Testis (tissue), 3 donors: Measurements from ENCODE around the gene WAC. TPM values are rescaled to one million over a fixed set of nuclear protein-coding genes. Genes with fewer than 3 reads are reported as not detected.
"Not testable (repeated sequence)": the region's sequence is repeated elsewhere in the genome, so short reads cannot be mapped to it uniquely, and the experiment has no call there.

Experiments
- DNase-seq: peaks from one replicate; pipeline ENCODE4 v3.0.0-alpha.2; 2019
- H3K27ac ChIP-seq, 2 donors: fragments of 200-600 bp; sonication (generic); one replicate each; pipeline ENCODE4 v1.5.1; 2019
- H3K27me3 ChIP-seq: fragments of 200-600 bp; sonication (generic); one replicate; pipeline ENCODE4 v1.5.1; 2019
- H3K36me3 ChIP-seq: fragments of 200-600 bp; sonication (generic); one replicate; pipeline ENCODE4 v1.5.1; 2017; ENCODE audit warnings: low read depth; ENCODE audit errors: missing control alignments
- H3K4me1 ChIP-seq: fragments of 200-600 bp; sonication (generic); one replicate; pipeline ENCODE4 v1.5.1; 2019
- H3K4me3 ChIP-seq, 2 donors: fragments of 200-600 bp; sonication (generic); one replicate each; pipeline ENCODE4 v1.5.1; 2017 to 2019
- H3K9me3 ChIP-seq: fragments of 200-600 bp; sonication (generic); one replicate; pipeline ENCODE4 v1.5.1; 2017
- CTCF ChIP-seq, 3 experiments: fragments of 450-650 bp in 2 of 3; fragments of 200-600 bp in 1 of 3; sonication (generic) in 1 of 3; IDR thresholded peaks; one replicate each; pipeline ENCODE4 v1.5.1; 2016 to 2019; ENCODE audit warnings: antibody characterized with exemption in 3 of 3, mild to moderate bottlenecking in 2 of 3, moderate library complexity in 1 of 3
- POLR2A ChIP-seq: fragments of 450-650 bp; IDR thresholded peaks from one replicate; pipeline ENCODE4 v1.6.1; 2017; ENCODE audit warnings: antibody characterized with exemption, mild to moderate bottlenecking, moderate library complexity
- WGBS, 2 donors: methylation state at CpG; one replicate each; pipeline ENCODE4 v1.1.5; 2018; 5-methylcytosine and 5-hydroxymethylcytosine counted together
- intact Hi-C: fragments of 100-400 bp; cut with DNase I; formaldehyde crosslinking; loops from one replicate; pipeline ENCODE4 v1.15.1; 2023; ENCODE audit warnings: low total_unique reads
- polyA plus RNA-seq: library from polyadenylated mRNA; stranded (reverse); fragments of 350-450 nt; fragmentation: Illumina TruSeq; extraction: RNeasy Lipid Tissue Mini Kit (QIAGEN cat#74804); gene quantifications from one replicate; pipeline ENCODE4 v1.2.3, GENCODE V29; 2014; ENCODE audit warnings: low read depth, low replicate concordance; ENCODE audit not compliant: insufficient read depth
- total RNA-seq, 2 donors: library from RNA; depleted of rRNA; stranded (reverse); fragments of >200 nt; gene quantifications; one replicate each; pipeline ENCODE4 v1.2.3, GENCODE V29; 2016

WAC gene
- total and polyA plus RNA-seq, 3 donors from 2014 or later: 130 to 174 (median 166) TPM

- Histone ChIP-seq H3K27ac (no peak overlapping the region), H3K4me1 (peaks cover 5% of the 10 kb centered on the region), H3K9me3 (no peaks in the 10 kb centered on the region), H3K4me3 (no peak overlapping the region), H3K27me3 (no peaks in the 10 kb centered on the region), H3K36me3 (no peaks in the 10 kb centered on the region)
- DNase-seq: no peak
- intact Hi-C loops: no loop called here
- TF ChIP-seq CTCF (IDR thresholded peaks at IDR 0.05) (no peak), POLR2A (no peak)
- WGBS, 2 donors: 84 to 88% methylated on average over 6 of the region's 6 CpGs
Measured at GRCh38 chr10:28571265-28571664, 38.3 kb downstream of the WAC start.

- 83 to 84% methylated on average over 8 to 10 of the region's 10 CpGs for WGBS, 2 donors
- peaks cover 11% of the 10 kb centered on the region for H3K4me1 ChIP-seq
- intact Hi-C loops, H3K27ac ChIP-seq, H3K27me3 ChIP-seq, H3K9me3 ChIP-seq, H3K4me3 ChIP-seq, DNase-seq, H3K36me3 ChIP-seq: not testable (repeated sequence)
Measured at GRCh38 chr10:28574214-28574613, 41.3 kb downstream of the WAC start.

GRCh38 chr10:28575852-28576251, 42.9 kb downstream of the WAC start:
- 79 to 83% methylated on average over 5 of the region's 5 CpGs for WGBS, 2 donors
- DNase-seq: no peak
- H3K36me3 ChIP-seq: no peaks in the 10 kb centered on the region
- no peaks in the 10 kb centered on the region for H3K9me3 ChIP-seq
- TF ChIP-seq CTCF (IDR thresholded peaks at IDR 0.05) (no peak), POLR2A (no peak)
- H3K4me1 ChIP-seq: peaks cover 18% of the 10 kb centered on the region
- intact Hi-C loops: no loop called here
- H3K27ac ChIP-seq: no peak overlapping the region
- no peaks in the 10 kb centered on the region for H3K27me3 ChIP-seq
- H3K4me3 ChIP-seq: no peak overlapping the region

DNA sequence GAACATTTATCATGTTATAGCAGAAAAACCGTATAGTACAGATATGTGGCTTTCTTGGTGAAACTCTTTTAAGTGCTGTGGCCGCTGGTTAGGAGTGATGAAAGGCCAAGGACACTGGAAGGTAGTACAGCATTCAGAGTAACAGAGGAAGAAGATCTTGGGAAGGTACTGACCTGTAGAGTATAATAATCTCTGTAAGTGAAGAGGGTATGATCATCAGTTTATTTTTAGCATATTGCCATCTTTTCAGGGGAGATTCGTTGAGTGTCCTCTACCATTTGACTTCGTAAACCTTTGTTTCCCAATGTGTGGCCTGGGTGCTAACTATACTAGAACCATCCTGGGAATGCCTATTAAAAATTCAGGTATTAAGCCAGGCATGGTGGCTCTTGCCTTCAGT, 44.6 kb downstream of the WAC start:
- Histone ChIP-seq H3K36me3 (no peaks in the 10 kb centered on the region), H3K27me3 (no peaks in the 10 kb centered on the region), H3K4me3 (no peak overlapping the region), H3K4me1 (peaks cover 29% of the 10 kb centered on the region), H3K9me3 (no peaks in the 10 kb centered on the region), H3K27ac (no peak overlapping the region)
- no peak for DNase-seq
- intact Hi-C loops: no loop called here
- TF ChIP-seq POLR2A: no peak
- no peak for TF ChIP-seq CTCF (IDR thresholded peaks at IDR 0.05)
- 67 to 70% methylated on average over 4 of the region's 4 CpGs for WGBS, 2 donors

DNA sequence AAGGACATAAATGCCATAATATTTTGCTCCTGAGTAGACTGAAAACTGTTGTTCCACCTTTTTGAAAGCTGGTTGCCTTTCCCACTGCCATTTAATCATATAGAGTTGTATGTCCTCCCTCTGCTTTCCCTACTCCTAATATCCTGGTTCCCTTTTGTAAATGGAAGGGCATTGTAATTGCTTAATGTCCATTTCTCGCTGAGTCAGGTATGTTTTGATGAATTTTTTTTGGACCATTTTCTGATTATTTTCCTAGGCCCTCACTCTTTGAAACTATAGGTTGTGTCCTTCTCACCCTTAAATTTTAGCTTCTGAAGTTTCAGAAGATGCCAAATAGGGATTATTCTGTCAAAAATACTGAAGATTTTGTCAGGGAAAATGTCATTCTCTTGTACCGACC, 45.5 kb downstream of the WAC start:
- H3K4me1 ChIP-seq: peaks cover 31% of the 10 kb centered on the region
- TF ChIP-seq POLR2A (no peak), CTCF (IDR thresholded peaks at IDR 0.05) (no peak)
- DNase-seq: no peak
- H3K4me3 ChIP-seq: no peak overlapping the region
- H3K36me3 ChIP-seq: no peaks in the 10 kb centered on the region
- WGBS, 2 donors: 94 to 100% methylated on average over 2 of the region's 2 CpGs
- H3K27ac ChIP-seq: no peak overlapping the region
- no peaks in the 10 kb centered on the region for H3K27me3 ChIP-seq
- intact Hi-C loops: no loop called here
- H3K9me3 ChIP-seq: no peaks in the 10 kb centered on the region
